ENCODE results near the gene CYP27C1. TPM values are rescaled to one million over a fixed set of nuclear protein-coding genes. Genes with fewer than 3 reads are reported as not detected.

CYP27C1 gene
- total and polyA plus RNA-seq, 9 of the 15 experiments (the other 6 are each of a cell fraction or from before 2014, with no cell fraction given), result not detected

DNA sequence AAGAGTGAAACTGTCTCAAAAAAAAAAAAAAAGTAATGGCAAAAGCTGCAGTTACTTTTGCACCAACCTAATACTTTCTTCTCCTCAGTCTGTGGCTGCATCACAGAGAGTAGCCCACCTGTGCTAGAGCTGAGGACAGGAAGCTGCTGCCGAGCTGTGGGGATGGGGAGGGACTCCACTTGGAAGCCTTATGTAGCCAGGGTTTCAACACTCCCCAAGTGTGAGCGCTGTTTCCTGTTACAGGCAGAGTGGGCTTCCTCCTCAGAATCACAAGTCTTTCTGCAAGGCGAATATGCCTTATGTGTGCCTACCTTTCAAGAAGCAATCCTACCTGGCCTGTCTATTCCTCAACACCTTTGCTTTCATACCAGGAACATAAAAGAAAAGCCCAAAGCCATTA lies 36.3 kb upstream of the CYP27C1 start (continued):
- TF ChIP-seq, protein P1, sequence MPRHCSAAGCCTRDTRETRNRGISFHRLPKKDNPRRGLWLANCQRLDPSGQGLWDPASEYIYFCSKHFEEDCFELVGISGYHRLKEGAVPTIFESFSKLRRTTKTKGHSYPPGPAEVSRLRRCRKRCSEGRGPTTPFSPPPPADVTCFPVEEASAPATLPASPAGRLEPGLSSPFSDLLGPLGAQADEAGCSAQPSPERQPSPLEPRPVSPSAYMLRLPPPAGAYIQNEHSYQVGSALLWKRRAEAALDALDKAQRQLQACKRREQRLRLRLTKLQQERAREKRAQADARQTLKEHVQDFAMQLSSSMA (CRISPR knock-in tag; IDR thresholded peaks at IDR 0.05), result no peak

DNA sequence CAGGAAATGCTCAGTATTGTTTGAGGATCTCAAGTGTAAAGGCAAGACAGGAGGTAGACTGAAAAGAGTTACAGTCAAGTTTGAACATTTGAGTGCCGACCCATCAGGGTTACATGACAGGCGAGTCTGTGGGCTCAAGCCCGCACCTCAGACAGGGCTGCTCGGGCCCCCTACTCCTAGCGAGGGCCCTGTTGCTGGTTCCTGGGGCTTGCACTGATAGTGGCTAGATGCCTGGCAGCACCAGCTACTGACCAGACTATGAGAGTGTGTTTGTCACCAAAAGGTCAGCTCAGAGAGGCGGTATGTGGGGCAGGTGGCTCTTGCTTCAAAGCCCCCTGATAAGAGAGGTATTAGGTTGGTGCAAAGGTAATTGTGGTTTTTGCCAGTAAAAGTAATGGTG lies 35.6 kb upstream of the CYP27C1 start:
- Histone ChIP-seq H3K9me1 (ENCODE audit: control insufficient read depth, insufficient read depth, low read length) (no peaks in the 10 kb centered on the region), H3K9me3 (replicated peaks; ENCODE audit: control insufficient read depth, insufficient read depth, low read depth, low read length) (no peaks in the 10 kb centered on the region), H3K27me3 (ENCODE audit: control insufficient read depth in 2 of 2, insufficient read depth in 2 of 2, low read length in 2 of 2) (no peaks in the 10 kb centered on the region), H3K27ac (ENCODE audit: extremely low read depth, low read depth, low read length) (no peak overlapping the region), H4K20me1 (replicated peaks; ENCODE audit: control insufficient read depth, insufficient read depth, low read length) (no peaks in the 10 kb centered on the region), H3K4me3 (no peak overlapping the region), H3K4me2 (ENCODE audit: insufficient read depth, low read length) (no peak overlapping the region), H2AFZ (ENCODE audit: low read depth, low read length) (no peak overlapping the region), H3K79me2 (ENCODE audit: control insufficient read depth, insufficient read depth, low read length) (no peaks in the 10 kb centered on the region), H3K4me1 (replicated peaks in 1 of 2; ENCODE audit: control insufficient read depth in 2 of 2, insufficient read depth in 2 of 2, low read length in 2 of 2) (no peaks in the 10 kb centered on the region), H3K36me3 (ENCODE audit: control insufficient read depth, insufficient read depth, low read length) (peaks cover 35% of the 10 kb centered on the region; the same call in 2 of the 3 replicates), H3K9ac (ENCODE audit: insufficient read depth in 1 of 2, low read depth in 2 of 2, low read length in 2 of 2) (no peak overlapping the region; a peak in 1 of 4 replicates)
- no peak for TF ChIP-seq MED1 (CRISPR knock-in tag; IDR thresholded peaks at IDR 0.05; ENCODE audit: borderline replicate concordance)
- DNase-seq (ENCODE audit: extremely low read depth in 1 of 4, low spot score in 3 of 4), result no peak
- 87% methylated on average over 5 of the region's 6 CpGs for WGBS (ENCODE audit: insufficient coverage, low coverage, missing lambda C conversion rate)
- BruUV-seq (replicated peaks), result no TSS peak
- no peak for FAIRE-seq
- in situ Hi-C loops (cut with MboI), result no loop called here
- no peak for ATAC-seq
- intact Hi-C loops (cut with micrococcal nuclease), result no loop called here
- ChIA-PET POLR2A (no interaction called here), CTCF (ENCODE audit: low intra/inter-chr PET ratio) (no interaction called here)

DNA sequence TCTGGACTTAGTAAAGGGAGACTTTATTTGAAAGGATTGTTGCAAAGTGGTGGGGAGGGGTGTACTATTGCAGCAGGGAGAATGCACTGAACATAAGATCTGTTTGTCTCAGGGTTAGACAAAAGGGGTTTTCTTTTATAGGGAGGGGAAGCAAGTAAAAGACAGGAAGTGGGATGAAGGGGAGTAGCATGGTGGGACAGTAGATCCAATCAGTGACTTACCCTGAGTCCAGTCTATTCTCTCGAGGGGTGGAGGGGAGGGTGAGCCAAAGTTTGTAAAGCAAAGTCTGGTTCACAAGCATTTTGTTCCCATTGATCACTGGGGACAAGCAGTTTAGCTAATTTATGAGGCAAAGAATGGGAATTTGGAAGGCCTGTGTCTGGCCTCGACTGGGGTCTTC lies 35.0 kb upstream of the CYP27C1 start:
- H3K9me1 ChIP-seq (ENCODE audit: control insufficient read depth, insufficient read depth, low read length), result no peaks in the 10 kb centered on the region
- FAIRE-seq (no peak), ATAC-seq (no peak), DNase-seq (ENCODE audit: extremely low read depth in 1 of 4, low spot score in 3 of 4) (no peak)
- H3K9ac ChIP-seq (ENCODE audit: insufficient read depth in 1 of 2, low read depth in 2 of 2, low read length in 2 of 2), result no peak overlapping the region
- H3K36me3 ChIP-seq (ENCODE audit: control insufficient read depth, insufficient read depth, low read length), result peaks cover 29% of the 10 kb centered on the region; the same call in 2 of the 3 replicates
- no peaks in the 10 kb centered on the region for H3K9me3 ChIP-seq (replicated peaks; ENCODE audit: control insufficient read depth, insufficient read depth, low read depth, low read length)
- H2AFZ ChIP-seq (ENCODE audit: low read depth, low read length), result no peak overlapping the region
- H4K20me1 ChIP-seq (replicated peaks; ENCODE audit: control insufficient read depth, insufficient read depth, low read length), result no peaks in the 10 kb centered on the region
- ChIA-PET CTCF (ENCODE audit: low intra/inter-chr PET ratio) (no interaction called here), POLR2A (no interaction called here)
- WGBS (ENCODE audit: insufficient coverage, low coverage, missing lambda C conversion rate), result 38% methylated on average over 2 of the region's 2 CpGs
- no peaks in the 10 kb centered on the region for H3K4me1 ChIP-seq (replicated peaks in 1 of 2; ENCODE audit: control insufficient read depth in 2 of 2, insufficient read depth in 2 of 2, low read length in 2 of 2)
- H3K4me3 ChIP-seq, result no peak overlapping the region
- in situ Hi-C loops (cut with MboI), result no loop called here
- TF ChIP-seq SRSF7 (optimal IDR thresholded peaks at IDR 0.05; ENCODE audit: low read depth, low read length) (no peak), ZNF57 (CRISPR knock-in tag; IDR thresholded peaks at IDR 0.05) (no peak), ZNF311 (CRISPR knock-in tag; IDR thresholded peaks at IDR 0.05) (no peak), MCM3 (IDR thresholded peaks at IDR 0.05) (no peak)
- TF ChIP-seq, protein P2, sequence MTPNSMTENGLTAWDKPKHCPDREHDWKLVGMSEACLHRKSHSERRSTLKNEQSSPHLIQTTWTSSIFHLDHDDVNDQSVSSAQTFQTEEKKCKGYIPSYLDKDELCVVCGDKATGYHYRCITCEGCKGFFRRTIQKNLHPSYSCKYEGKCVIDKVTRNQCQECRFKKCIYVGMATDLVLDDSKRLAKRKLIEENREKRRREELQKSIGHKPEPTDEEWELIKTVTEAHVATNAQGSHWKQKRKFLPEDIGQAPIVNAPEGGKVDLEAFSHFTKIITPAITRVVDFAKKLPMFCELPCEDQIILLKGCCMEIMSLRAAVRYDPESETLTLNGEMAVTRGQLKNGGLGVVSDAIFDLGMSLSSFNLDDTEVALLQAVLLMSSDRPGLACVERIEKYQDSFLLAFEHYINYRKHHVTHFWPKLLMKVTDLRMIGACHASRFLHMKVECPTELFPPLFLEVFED (CRISPR knock-in tag; conservative IDR thresholded peaks at IDR 0.05), result no peak
- TF ChIP-seq, protein P3, sequence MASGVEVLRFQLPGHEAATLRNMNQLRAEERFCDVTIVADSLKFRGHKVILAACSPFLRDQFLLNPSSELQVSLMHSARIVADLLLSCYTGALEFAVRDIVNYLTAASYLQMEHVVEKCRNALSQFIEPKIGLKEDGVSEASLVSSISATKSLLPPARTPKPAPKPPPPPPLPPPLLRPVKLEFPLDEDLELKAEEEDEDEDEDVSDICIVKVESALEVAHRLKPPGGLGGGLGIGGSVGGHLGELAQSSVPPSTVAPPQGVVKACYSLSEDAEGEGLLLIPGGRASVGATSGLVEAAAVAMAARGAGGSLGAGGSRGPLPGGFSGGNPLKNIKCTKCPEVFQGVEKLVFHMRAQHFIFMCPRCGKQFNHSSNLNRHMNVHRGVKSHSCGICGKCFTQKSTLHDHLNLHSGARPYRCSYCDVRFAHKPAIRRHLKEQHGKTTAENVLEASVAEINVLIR (CRISPR knock-in tag; IDR thresholded peaks at IDR 0.05), result no peak
- TF ChIP-seq, protein P4, sequence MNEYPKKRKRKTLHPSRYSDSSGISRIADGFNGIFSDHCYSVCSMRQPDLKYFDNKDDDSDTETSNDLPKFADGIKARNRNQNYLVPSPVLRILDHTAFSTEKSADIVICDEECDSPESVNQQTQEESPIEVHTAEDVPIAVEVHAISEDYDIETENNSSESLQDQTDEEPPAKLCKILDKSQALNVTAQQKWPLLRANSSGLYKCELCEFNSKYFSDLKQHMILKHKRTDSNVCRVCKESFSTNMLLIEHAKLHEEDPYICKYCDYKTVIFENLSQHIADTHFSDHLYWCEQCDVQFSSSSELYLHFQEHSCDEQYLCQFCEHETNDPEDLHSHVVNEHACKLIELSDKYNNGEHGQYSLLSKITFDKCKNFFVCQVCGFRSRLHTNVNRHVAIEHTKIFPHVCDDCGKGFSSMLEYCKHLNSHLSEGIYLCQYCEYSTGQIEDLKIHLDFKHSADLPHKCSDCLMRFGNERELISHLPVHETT (CRISPR knock-in tag; conservative IDR thresholded peaks at IDR 0.05 in 1 of 2, IDR thresholded peaks at IDR 0.05 in 1 of 2), result no peak
- no peak overlapping the region for H3K27ac ChIP-seq (ENCODE audit: extremely low read depth, low read depth, low read length)
- BruUV-seq (replicated peaks), result no TSS peak
- H3K27me3 ChIP-seq (ENCODE audit: control insufficient read depth in 2 of 2, insufficient read depth in 2 of 2, low read length in 2 of 2), result no peaks in the 10 kb centered on the region
- H3K4me2 ChIP-seq (ENCODE audit: insufficient read depth, low read length), result no peak overlapping the region
- H3K79me2 ChIP-seq (ENCODE audit: control insufficient read depth, insufficient read depth, low read length), result no peaks in the 10 kb centered on the region
- intact Hi-C loops (cut with micrococcal nuclease), result no loop called here
